H1 (cell line): Measurements from ENCODE around the gene GAPT. TPM values are rescaled to one million over a fixed set of nuclear protein-coding genes. Genes with fewer than 3 reads are reported as not detected.

ENCODE experiments used
- CTCF ChIA-PET: fragments of 300-600 bp; sonication (Branson Sonifier 250); formaldehyde crosslinking; loops from one replicate; lab custom pipeline; 2021; ENCODE audit not compliant: partially characterized antibody; lab: Charles Lee
- POLR2A ChIA-PET: fragments of 300-600 bp; sonication (Branson Sonifier 250); formaldehyde crosslinking; loops from one replicate; lab custom pipeline; 2021; ENCODE audit warnings: inconsistent platforms; ENCODE audit not compliant: partially characterized antibody; lab: Charles Lee
- DNase-seq, 2 experiments: peaks; one replicate each; pipeline versions ENCODE4 v3.0.0 to v3.0.0-alpha.2; 2010 to 2022; ENCODE audit warnings: low spot score in 2 of 2, low read depth in 1 of 2, mixed read lengths in 1 of 2
- FAIRE-seq: peaks from 2 replicates; lab custom pipeline; 2011; peaks lifted over from hg19 to GRCh38; lab: Jason Lieb, UNC
- H2AFZ ChIP-seq: 2 replicates; pipeline ENCODE4 v1.8.1; 2012; ENCODE audit warnings: low read length, inconsistent platforms
- H2AK5ac ChIP-seq: 2 replicates; pipeline ENCODE4 v1.6.1; 2013; ENCODE audit warnings: low read depth, low read length
- H2BK120ac ChIP-seq: replicated peaks from 2 replicates; pipeline ENCODE3; 2013; ENCODE audit warnings: low read depth, low read length, inconsistent platforms
- H2BK12ac ChIP-seq: 2 replicates; pipeline ENCODE4 v1.6.1; 2013; ENCODE audit warnings: low read depth, low read length
- H2BK15ac ChIP-seq: 2 replicates; pipeline ENCODE4 v1.6.1; 2013; ENCODE audit warnings: low read length
- H2BK20ac ChIP-seq: 2 replicates; pipeline ENCODE4 v1.6.1; 2013; ENCODE audit warnings: low read length
- H2BK5ac ChIP-seq: 2 replicates; pipeline ENCODE4 v1.6.1; 2013; ENCODE audit warnings: low read depth, low read length
- H3K14ac ChIP-seq: 2 replicates; pipeline ENCODE4 v1.6.1; 2013; ENCODE audit warnings: inconsistent platforms; ENCODE audit not compliant: insufficient read length
- H3K18ac ChIP-seq: 2 replicates; pipeline ENCODE4 v1.6.1; 2013; ENCODE audit warnings: low read length; ENCODE audit errors: extremely low read depth
- H3K23ac ChIP-seq: 2 replicates; pipeline ENCODE4 v1.6.1; 2013; ENCODE audit warnings: inconsistent platforms; ENCODE audit not compliant: insufficient read length
- H3K23me2 ChIP-seq: 2 replicates; pipeline ENCODE4 v1.6.1; 2013; ENCODE audit warnings: low read depth, low read length
- H3K27ac ChIP-seq: 2 replicates; pipeline ENCODE4 v1.6.1; 2011; ENCODE audit warnings: low read depth, low read length, inconsistent platforms
- H3K27me3 ChIP-seq, 4 experiments: replicated peaks in 1 of 4; 1 replicate in 1 of 4; 2 replicates in 3 of 4; pipeline versions ENCODE4 v1.6.1 to v1.8.1; 2011 to 2013; ENCODE audit warnings: low read length in 3 of 4, mild to moderate bottlenecking in 3 of 4, inconsistent platforms in 2 of 4, mixed read lengths in 2 of 4, moderate library complexity in 1 of 4; ENCODE audit not compliant: control insufficient read depth in 3 of 4, insufficient read depth in 3 of 4; ENCODE audit errors: extremely low read depth in 1 of 4
- H3K36me3 ChIP-seq, 4 experiments: 2 replicates each; pipeline versions ENCODE4 v1.6.1 to v1.8.1; 2011 to 2013; ENCODE audit warnings: mild to moderate bottlenecking in 4 of 4, low read length in 3 of 4, moderate library complexity in 2 of 4, control low read depth in 1 of 4, inconsistent platforms in 1 of 4; ENCODE audit not compliant: insufficient read depth in 4 of 4, control insufficient read depth in 2 of 4
- H3K4ac ChIP-seq: replicated peaks from 2 replicates; pipeline ENCODE3; 2013; ENCODE audit warnings: low read length, low read depth, mixed read lengths, inconsistent platforms; ENCODE audit not compliant: insufficient read length
- H3K4me1 ChIP-seq, 4 experiments: replicated peaks in 1 of 4; 1 replicate in 1 of 4; 2 replicates in 3 of 4; pipeline versions ENCODE4 v1.6.1 to v1.8.1; 2011 to 2013; ENCODE audit warnings: low read length in 3 of 4, inconsistent platforms in 2 of 4, mixed read lengths in 1 of 4; ENCODE audit not compliant: insufficient read depth in 4 of 4, control insufficient read depth in 3 of 4
- H3K4me2 ChIP-seq, 2 experiments: 2 replicates each; pipeline versions ENCODE4 v1.6.1 to v1.8.1; 2011 to 2013; ENCODE audit warnings: low read depth in 2 of 2, low read length in 2 of 2, control low read depth in 1 of 2, inconsistent platforms in 1 of 2, mild to moderate bottlenecking in 1 of 2; ENCODE audit not compliant: insufficient read depth in 1 of 2
- H3K4me3 ChIP-seq, 4 experiments: fragments of 200-600, 300-600 bp in 1 of 4; sonication (generic), shearing (Covaris generic), sonication (Bioruptor Twin) in 1 of 4; 2 replicates each; pipeline versions ENCODE4 v1.5.1 to v1.8.1; 2011 to 2016; ENCODE audit warnings: low read length in 4 of 4, low read depth in 3 of 4, control low read depth in 2 of 4, inconsistent platforms in 2 of 4, mild to moderate bottlenecking in 2 of 4, mixed read lengths in 1 of 4, moderate library complexity in 1 of 4; ENCODE audit not compliant: insufficient read depth in 2 of 4; ENCODE audit errors: extremely low read depth in 1 of 4
- H3K56ac ChIP-seq: replicated peaks from 2 replicates; pipeline ENCODE3; 2013; ENCODE audit warnings: low read depth, mild to moderate bottlenecking, mixed read lengths, low read length, inconsistent platforms; ENCODE audit not compliant: insufficient read length
- H3K79me1 ChIP-seq: 2 replicates; pipeline ENCODE4 v1.6.1; 2013; ENCODE audit warnings: low read depth, low read length, control low read depth
- H3K79me2 ChIP-seq, 2 experiments: 2 replicates each; pipeline versions ENCODE4 v1.6.1 to v1.8.1; 2012 to 2013; ENCODE audit warnings: low read length in 2 of 2, mild to moderate bottlenecking in 2 of 2, inconsistent platforms in 1 of 2; ENCODE audit not compliant: insufficient read depth in 2 of 2, control insufficient read depth in 1 of 2
- H3K9ac ChIP-seq, 4 experiments: replicated peaks in 1 of 4; 1 replicate in 1 of 4; 2 replicates in 3 of 4; pipeline versions ENCODE4 v1.6.1 to v1.8.1; 2011 to 2013; ENCODE audit warnings: low read depth in 3 of 4, low read length in 3 of 4, control low read depth in 2 of 4, mild to moderate bottlenecking in 2 of 4, moderate library complexity in 2 of 4, inconsistent platforms in 1 of 4; ENCODE audit errors: extremely low read depth in 1 of 4
- H3K9me3 ChIP-seq, 2 experiments: 2 replicates each; pipeline versions ENCODE4 v1.6.1 to v1.8.1; 2012 to 2013; ENCODE audit warnings: mild to moderate bottlenecking in 2 of 2, moderate library complexity in 2 of 2, control low read depth in 1 of 2, inconsistent platforms in 1 of 2, low read depth in 1 of 2, low read length in 1 of 2, mixed read lengths in 1 of 2; ENCODE audit not compliant: insufficient read depth in 2 of 2
- H4K20me1 ChIP-seq, 2 experiments: replicated peaks in 1 of 2; 2 replicates each; pipeline versions ENCODE3 to v1.8.1; 2011 to 2013; ENCODE audit warnings: inconsistent platforms in 2 of 2, low read length in 2 of 2, mild to moderate bottlenecking in 1 of 2; ENCODE audit not compliant: insufficient read depth in 2 of 2, control insufficient read depth in 1 of 2
- H4K5ac ChIP-seq: 2 replicates; pipeline ENCODE4 v1.6.1; 2013; ENCODE audit warnings: low read length, low read depth, mixed read lengths, inconsistent platforms; ENCODE audit not compliant: insufficient read length
- H4K8ac ChIP-seq: 2 replicates; pipeline ENCODE4 v1.8.0; 2013; ENCODE audit warnings: mild to moderate bottlenecking, moderate library complexity, low read length, inconsistent platforms; ENCODE audit not compliant: insufficient read depth; ENCODE audit errors: extremely low read depth
- H4K91ac ChIP-seq: replicated peaks from 2 replicates; pipeline ENCODE3; 2013; ENCODE audit warnings: low read length, mixed read lengths, inconsistent platforms; ENCODE audit not compliant: insufficient read length
- BCL11A ChIP-seq, 2 experiments: IDR thresholded peaks; one replicate each; pipeline ENCODE4 v1.6.1; 2011; ENCODE audit warnings: low read depth in 2 of 2, low read length in 2 of 2, mild to moderate bottlenecking in 2 of 2
- CBX5 ChIP-seq: fragments of 300-800, 300-1000 bp; sonication (generic); IDR thresholded peaks from 2 replicates; pipeline ENCODE4 v1.7.1; 2016; ENCODE audit warnings: antibody characterized with exemption, low read length, low read depth
- CHD2 ChIP-seq: IDR thresholded peaks from 2 replicates; pipeline ENCODE4 v1.6.1; 2012; ENCODE audit warnings: low read length, improper control_type of control experiment
- polyA plus RNA-seq, 7 experiments: library from polyadenylated mRNA; depleted of rRNA in 3 of 7; stranded (reverse) in 5 of 7; unstranded in 2 of 7; fragments of >200 nt in 5 of 7; fragments of 200-250 nt in 2 of 7; gene quantifications; 1 replicate in 5 of 7; 2 replicates in 1 of 7; 4 replicates in 1 of 7; pipeline versions ENCODE4 v1.2.1 to v1.2.3, GENCODE V29; 2011 to 2013; ENCODE audit warnings: missing spikeins in 2 of 7, mixed read lengths in 2 of 7
- total RNA-seq: library from RNA; stranded (reverse); fragmentation: NEBNext Ultra II Directional; extraction: Animal tissue kit (Norgen Biotek cat#: 25700); gene quantifications from 2 replicates; pipeline ENCODE4 v1.2.1, GENCODE V29; 2021

Gene GAPT
- total and polyA plus RNA-seq, 2 of the 8 experiments (the other 6 are each of a cell fraction or from before 2014, with no cell fraction given): not detected

DNA sequence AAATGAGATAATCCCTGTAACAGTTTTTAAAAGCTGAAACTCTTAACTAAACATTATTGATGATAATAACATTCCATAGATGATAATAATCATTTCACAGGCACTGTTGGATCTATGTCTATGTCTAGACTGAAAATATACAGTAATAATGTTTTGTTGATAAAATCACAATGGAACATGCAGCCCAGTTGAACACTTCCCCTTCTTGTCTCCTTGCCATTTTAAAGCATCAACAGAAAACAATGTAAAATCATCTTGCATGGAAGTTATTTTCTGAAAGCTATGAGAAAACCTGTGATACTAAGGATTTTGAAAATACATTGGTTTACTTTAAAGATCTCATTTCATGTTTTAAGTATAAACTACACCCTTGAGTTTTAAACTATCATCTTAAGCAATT is 1.9 kb downstream of the GAPT start:
- Histone ChIP-seq H3K4me1 (peaks cover 2 to 11% (median 5%) of the 10 kb centered on the region in 4 experiments; a peak in 6 of 7 replicates), H2BK5ac (no peak overlapping the region), H2AK5ac (no peak overlapping the region), H2BK120ac (no peak overlapping the region), H3K18ac (no peak overlapping the region), H3K23ac (no peak overlapping the region), H4K8ac (no peak overlapping the region), H4K91ac (no peak overlapping the region), H2AFZ (no peak overlapping the region), H3K27me3 (no peaks in the 10 kb centered on the region), H2BK12ac (no peak overlapping the region), H3K4ac (no peak overlapping the region), H3K36me3 (no peaks in the 10 kb centered on the region), H3K9ac (no peak overlapping the region), H3K9me3 (no peaks in the 10 kb centered on the region), H2BK20ac (no peak overlapping the region), H3K27ac (no peak overlapping the region), H3K4me2 (no peak overlapping the region), H3K56ac (no peak overlapping the region), H3K4me3 (no peak overlapping the region), H3K79me1 (no peaks in the 10 kb centered on the region), H3K79me2 (no peaks in the 10 kb centered on the region)
- CTCF ChIA-PET: interaction anchor here (0.8 kb wide), 1 partner anchor 39 kb away, joined by 3 read pairs; no protein-coding TSS in a partner anchor
- no peak for FAIRE-seq
- TF ChIP-seq CBX5 (no peak), CHD2 (no peak), BCL11A (IDR thresholded peaks at IDR 0.05; ENCODE audit: low read depth in 2 of 2, low read length in 2 of 2) (no peak)
- TF ChIP-seq, all 59 proteins: peak for 0
- DNase-seq: no peak
- Histone ChIP-seq H2BK15ac (no peak overlapping the region), H3K23me2 (no peaks in the 10 kb centered on the region), H3K14ac (no peak overlapping the region), H4K20me1 (no peaks in the 10 kb centered on the region), H4K5ac (no peak overlapping the region)
- POLR2A ChIA-PET: no interaction called here
